ENCODE measurements around the gene SSTR5. TPM values are rescaled to one million over a fixed set of nuclear protein-coding genes. Genes with fewer than 3 reads are reported as not detected.
"Not testable (repeated sequence)": the region's sequence is repeated elsewhere in the genome, so short reads cannot be mapped to it uniquely, and the experiment has no call there.

Gene SSTR5
- total RNA-seq = not detected

GRCh38 chr16:1072526-1073261 is at the start of gene SSTR5:
TSS of gene SSTR5 (plus strand) at chr16:1072747. CDS start at chr16:1078869, 6,122 bp downstream.
- H3K27ac Mint-ChIP-seq = no peak within 1 kb of the TSS
- H3K4me1 Mint-ChIP-seq (ENCODE audit: low read depth) = peaks cover 5% of the 10 kb centered on the region
- DNase-seq (no peak), ATAC-seq (replicated peaks in 1 of 2) (no peak)
- H3K4me3 Mint-ChIP-seq = no peak within 1 kb of the TSS
- no peaks in the 10 kb centered on the region for H3K9me3 Mint-ChIP-seq
- peaks cover 16% of the 10 kb centered on the region for H3K27me3 Mint-ChIP-seq (ENCODE audit: low read depth)
- H3K36me3 Mint-ChIP-seq (ENCODE audit: insufficient read depth in 2 of 2) = peaks cover 0 to under 1% of the 10 kb centered on the region in 2 donors

- no peak for ATAC-seq (replicated peaks in 1 of 2)
- H3K4me1 Mint-ChIP-seq (ENCODE audit: low read depth) = no peaks in the 10 kb centered on the region
- H3K36me3 Mint-ChIP-seq (ENCODE audit: insufficient read depth in 2 of 2) = no peaks in the 10 kb centered on the region
Measured at GRCh38 chr16:1024138-1024537, 48.4 kb upstream of the SSTR5 start.

GRCh38 chr16:1025183-1025809 is 47.3 kb upstream of the SSTR5 start:
- DNase-seq = peak in 1 of 2 donors; percentile 27
- not testable (repeated sequence) for ATAC-seq (replicated peaks in 1 of 2); H3K9me3 Mint-ChIP-seq; H3K27ac Mint-ChIP-seq; H3K27me3 Mint-ChIP-seq (ENCODE audit: low read depth); H3K4me3 Mint-ChIP-seq; H3K4me1 Mint-ChIP-seq (ENCODE audit: low read depth); H3K36me3 Mint-ChIP-seq (ENCODE audit: insufficient read depth in 2 of 2)

More at GRCh38 chr16:1024138-1024537, 48.4 kb upstream of the SSTR5 start:
- Mint-ChIP-seq H3K4me3 (no peak overlapping the region), H3K9me3 (no peaks in the 10 kb centered on the region), H3K27ac (no peak overlapping the region), H3K27me3 (ENCODE audit: low read depth) (no peaks in the 10 kb centered on the region)
- no peak for DNase-seq

GRCh38 chr16:1026057-1026783 is 46.3 kb upstream of the SSTR5 start:
- ATAC-seq (replicated peaks in 1 of 2) = no peak
- no peaks in the 10 kb centered on the region for H3K4me1 Mint-ChIP-seq (ENCODE audit: low read depth)

GRCh38 chr16:1026784-1027500 is 45.6 kb upstream of the SSTR5 start:
- no peaks in the 10 kb centered on the region for H3K36me3 Mint-ChIP-seq (ENCODE audit: insufficient read depth in 2 of 2)
- no peak overlapping the region for H3K27ac Mint-ChIP-seq
- ATAC-seq (replicated peaks in 1 of 2) = no peak
- no peaks in the 10 kb centered on the region for H3K9me3 Mint-ChIP-seq
- H3K4me3 Mint-ChIP-seq = no peak overlapping the region
- no peaks in the 10 kb centered on the region for H3K4me1 Mint-ChIP-seq (ENCODE audit: low read depth)
- peaks cover 6% of the 10 kb centered on the region for H3K27me3 Mint-ChIP-seq (ENCODE audit: low read depth)
- no peak for DNase-seq

More at GRCh38 chr16:1026057-1026783, 46.3 kb upstream of the SSTR5 start:
- Mint-ChIP-seq H3K36me3 (ENCODE audit: insufficient read depth in 2 of 2) (no peaks in the 10 kb centered on the region), H3K9me3 (no peaks in the 10 kb centered on the region), H3K27ac (no peak overlapping the region), H3K4me3 (no peak overlapping the region), H3K27me3 (ENCODE audit: low read depth) (peaks cover 6% of the 10 kb centered on the region)
- no peak for DNase-seq

GRCh38 chr16:1027501-1027815 is 45.1 kb upstream of the SSTR5 start:
- no peak overlapping the region for H3K27ac Mint-ChIP-seq
- ATAC-seq (replicated peaks in 1 of 2) = no peak
- H3K4me1 Mint-ChIP-seq (ENCODE audit: low read depth) = no peaks in the 10 kb centered on the region
- no peaks in the 10 kb centered on the region for H3K9me3 Mint-ChIP-seq
- no peak overlapping the region for H3K4me3 Mint-ChIP-seq
- H3K36me3 Mint-ChIP-seq (ENCODE audit: insufficient read depth in 2 of 2) = no peaks in the 10 kb centered on the region
- no peak for DNase-seq
- H3K27me3 Mint-ChIP-seq (ENCODE audit: low read depth) = peaks cover 6% of the 10 kb centered on the region

GRCh38 chr16:1028056-1028455 is 44.5 kb upstream of the SSTR5 start:
- ATAC-seq (replicated peaks in 1 of 2) = no peak
- no peaks in the 10 kb centered on the region for H3K4me1 Mint-ChIP-seq (ENCODE audit: low read depth)
- peaks cover 6% of the 10 kb centered on the region for H3K27me3 Mint-ChIP-seq (ENCODE audit: low read depth)
- no peak for DNase-seq
- H3K36me3 Mint-ChIP-seq (ENCODE audit: insufficient read depth in 2 of 2) = no peaks in the 10 kb centered on the region
- H3K9me3 Mint-ChIP-seq = no peaks in the 10 kb centered on the region
- no peak overlapping the region for H3K27ac Mint-ChIP-seq
- H3K4me3 Mint-ChIP-seq = no peak overlapping the region

- H3K27ac Mint-ChIP-seq = no peak overlapping the region
- ATAC-seq (replicated peaks in 1 of 2) (no peak), DNase-seq (no peak)
- no peaks in the 10 kb centered on the region for H3K9me3 Mint-ChIP-seq
- no peaks in the 10 kb centered on the region for H3K4me1 Mint-ChIP-seq (ENCODE audit: low read depth)
- H3K4me3 Mint-ChIP-seq = no peak overlapping the region
- peaks cover 6% of the 10 kb centered on the region for H3K27me3 Mint-ChIP-seq (ENCODE audit: low read depth)
- H3K36me3 Mint-ChIP-seq (ENCODE audit: insufficient read depth in 2 of 2) = no peaks in the 10 kb centered on the region
Measured at GRCh38 chr16:1028524-1029258, 43.9 kb upstream of the SSTR5 start.

- H3K27ac Mint-ChIP-seq = no peak overlapping the region
- H3K27me3 Mint-ChIP-seq (ENCODE audit: low read depth) = peaks cover 6% of the 10 kb centered on the region
- no peaks in the 10 kb centered on the region for H3K4me1 Mint-ChIP-seq (ENCODE audit: low read depth)
- DNase-seq (no peak), ATAC-seq (replicated peaks in 1 of 2) (no peak)
- peak overlapping the region in 1 of 2 donors; percentile 20 for H3K4me3 Mint-ChIP-seq
- H3K9me3 Mint-ChIP-seq = no peaks in the 10 kb centered on the region
- no peaks in the 10 kb centered on the region for H3K36me3 Mint-ChIP-seq (ENCODE audit: insufficient read depth in 2 of 2)
Measured at GRCh38 chr16:1029259-1029545, 43.3 kb upstream of the SSTR5 start.

GRCh38 chr16:1030473-1030901 is 42.1 kb upstream of the SSTR5 start:
- H3K36me3 Mint-ChIP-seq (ENCODE audit: insufficient read depth in 2 of 2) = no peaks in the 10 kb centered on the region
- DNase-seq (no peak), ATAC-seq (replicated peaks in 1 of 2) (no peak)
- H3K4me3 Mint-ChIP-seq = no peak overlapping the region
- no peaks in the 10 kb centered on the region for H3K9me3 Mint-ChIP-seq
- H3K4me1 Mint-ChIP-seq (ENCODE audit: low read depth) = no peaks in the 10 kb centered on the region
- H3K27me3 Mint-ChIP-seq (ENCODE audit: low read depth) = peaks cover 6% of the 10 kb centered on the region
- H3K27ac Mint-ChIP-seq = no peak overlapping the region

- no peak for DNase-seq
- H3K9me3 Mint-ChIP-seq = no peaks in the 10 kb centered on the region
- ATAC-seq (replicated peaks in 1 of 2) = no peak
- H3K36me3 Mint-ChIP-seq (ENCODE audit: insufficient read depth in 2 of 2) = no peaks in the 10 kb centered on the region
- no peak overlapping the region for H3K27ac Mint-ChIP-seq
- no peak overlapping the region for H3K4me3 Mint-ChIP-seq
- H3K27me3 Mint-ChIP-seq (ENCODE audit: low read depth) = peaks cover 6% of the 10 kb centered on the region
- H3K4me1 Mint-ChIP-seq (ENCODE audit: low read depth) = no peaks in the 10 kb centered on the region
Measured at GRCh38 chr16:1031666-1032065, 40.9 kb upstream of the SSTR5 start.

GRCh38 chr16:1032607-1033006 is 39.9 kb upstream of the SSTR5 start:
- H3K36me3 Mint-ChIP-seq (ENCODE audit: insufficient read depth in 2 of 2) = no peaks in the 10 kb centered on the region
- no peaks in the 10 kb centered on the region for H3K4me1 Mint-ChIP-seq (ENCODE audit: low read depth)
- peaks cover 6% of the 10 kb centered on the region for H3K27me3 Mint-ChIP-seq (ENCODE audit: low read depth)
- no peak overlapping the region for H3K27ac Mint-ChIP-seq
- no peaks in the 10 kb centered on the region for H3K9me3 Mint-ChIP-seq
- no peak overlapping the region for H3K4me3 Mint-ChIP-seq
- ATAC-seq (replicated peaks in 1 of 2) (no peak), DNase-seq (no peak)

Data from activated T-cell treated with anti-CD3 and anti-CD28 coated beads, Interleukin-2, amount 50 U/mL, for 72 hours (primary cell).